PC-3 (cell line): ENCODE results near the gene TFEB. TPM values are rescaled to one million over a fixed set of nuclear protein-coding genes. Genes with fewer than 3 reads are reported as not detected.

Source experiments
- ATAC-seq: fragments of 200-7000 bp; cut with Tn5 transposase; 2 replicates; pipeline ENCODE4 v1.9.1; 2020; ENCODE audit warnings: mild to moderate bottlenecking, moderate library complexity
- BruUV-seq: library from RNA; stranded (reverse); fragments of 400-500 nt; replicated peaks from 2 replicates; lab custom pipeline; 2021; lab: Mats Ljungman, UMichigan
- CTCF ChIA-PET: fragments of 300-600 bp; sonication (Branson Sonifier 250); formaldehyde crosslinking; loops from one replicate; lab custom pipeline; 2022; ENCODE audit warnings: antibody characterized with exemption; lab: Charles Lee
- POLR2A ChIA-PET: fragments of 300-600 bp; sonication (Branson Sonifier 250); formaldehyde crosslinking; loops from one replicate; lab custom pipeline; 2022; ENCODE audit warnings: antibody characterized with exemption; ENCODE audit not compliant: unreplicated experiment; lab: Charles Lee
- DNase-seq: peaks from one replicate; pipeline ENCODE4 v3.0.0-alpha.2; 2015
- H2AFZ ChIP-seq: fragments of 300-600 bp; sonication (generic); 2 replicates; pipeline ENCODE4 v1.6.0; 2016; ENCODE audit warnings: antibody characterized with exemption, low read length
- H3F3A ChIP-seq: fragments of 300-600 bp; sonication (generic); one replicate; pipeline ENCODE4 v1.6.0; 2017; ENCODE audit warnings: antibody characterized with exemption, low read length, control low read depth, mild to moderate bottlenecking; ENCODE audit not compliant: unreplicated experiment
- H3K27ac ChIP-seq: fragments of 300-600 bp; sonication (generic); 2 replicates; pipeline ENCODE4 v1.5.1; 2016; ENCODE audit warnings: mild to moderate bottlenecking, low read length
- H3K27me3 ChIP-seq: fragments of 300-600 bp; sonication (generic); 2 replicates; pipeline ENCODE4 v1.6.1; 2016; ENCODE audit warnings: low read length, mixed read lengths
- H3K36me3 ChIP-seq: fragments of 300-600 bp; sonication (generic); 2 replicates; pipeline ENCODE4 v1.6.1; 2016; ENCODE audit warnings: low read depth, mixed run types, low read length, mixed read lengths
- H3K4me1 ChIP-seq: fragments of 300-600 bp; sonication (generic); 2 replicates; pipeline ENCODE4 v1.5.1; 2016; ENCODE audit warnings: low read length; ENCODE audit not compliant: insufficient read depth
- H3K4me2 ChIP-seq: fragments of 300-600 bp; sonication (generic); 2 replicates; pipeline ENCODE4 v1.6.0; 2016; ENCODE audit warnings: low read length
- H3K4me3 ChIP-seq: fragments of 300-600 bp; sonication (generic); 2 replicates; pipeline ENCODE4 v1.5.1; 2016; ENCODE audit warnings: mild to moderate bottlenecking, low read length, mixed read lengths
- H3K79me2 ChIP-seq: fragments of 300-600 bp; sonication (generic); 2 replicates; pipeline ENCODE4 v1.6.1; 2017; ENCODE audit warnings: low read length, mixed read lengths
- H3K9ac ChIP-seq: fragments of 300-600 bp; sonication (generic); 2 replicates; pipeline ENCODE4 v1.6.0; 2016; ENCODE audit warnings: mild to moderate bottlenecking, low read length
- H3K9me2 ChIP-seq: fragments of 300-600 bp; sonication (generic); replicated peaks from 2 replicates; pipeline ENCODE4 v1.6.1; 2016; ENCODE audit warnings: mixed run types, low read length, mixed read lengths
- H3K9me3 ChIP-seq: fragments of 300-600 bp; sonication (generic); 2 replicates; pipeline ENCODE4 v1.6.1; 2016; ENCODE audit warnings: low read length, mixed read lengths
- H4K20me1 ChIP-seq: fragments of 300-600 bp; sonication (generic); 2 replicates; pipeline ENCODE4 v1.6.1; 2016; ENCODE audit warnings: low read length, mixed read lengths
- EZH2 ChIP-seq: fragments of 300-600 bp; sonication (generic); IDR thresholded peaks from one replicate; pipeline ENCODE4 v1.6.1; 2017; ENCODE audit warnings: antibody characterized with exemption, mild to moderate bottlenecking, low read length; ENCODE audit not compliant: unreplicated experiment
- EZH2phosphoT487 ChIP-seq: fragments of 300-600 bp; sonication (generic); IDR thresholded peaks from 2 replicates; pipeline ENCODE4 v1.6.1; 2018; ENCODE audit warnings: mild to moderate bottlenecking, antibody characterized with exemption, low read length, borderline replicate concordance
- intact Hi-C: fragments of 100-400 bp; cut with micrococcal nuclease; formaldehyde crosslinking; loops from 2 replicates; pipeline ENCODE4 v1.9.0; 2023
- total RNA-seq: library from RNA; depleted of rRNA; stranded (reverse); fragments of >200 nt; gene quantifications from 2 replicates; pipeline ENCODE4 v1.2.3, GENCODE V29; 2014
- TF ChIP-seq, protein P1 (sequence below): fragments of 300-600 bp; sonication (generic); conservative IDR thresholded peaks from 2 replicates; pipeline ENCODE4 v1.5.1; 2017; ENCODE audit warnings: antibody characterized with exemption, low read depth, mild to moderate bottlenecking, low read length

The TFEB gene
- total RNA-seq, 1 experiment from 2014 or later: 4.2 TPM

DNA sequence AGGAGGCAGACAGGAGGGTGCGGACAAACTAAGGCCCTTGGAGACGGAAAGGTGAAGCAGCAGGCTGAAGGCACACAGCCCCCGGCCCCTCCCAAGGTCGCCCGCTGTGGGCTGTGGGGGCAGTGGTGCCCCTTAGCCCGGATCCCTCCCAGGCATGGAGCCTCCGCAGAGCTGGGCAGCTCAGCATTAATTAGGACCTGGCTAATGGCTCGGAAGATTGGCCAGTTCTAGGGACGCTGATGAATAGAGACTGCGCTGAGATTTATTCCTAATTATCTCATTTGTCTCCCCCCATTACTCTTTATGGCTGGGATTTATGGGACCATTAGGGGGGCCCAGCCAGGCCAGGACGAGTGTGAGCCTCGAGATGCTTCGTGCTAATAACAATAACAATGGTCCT, 76.8 kb downstream of the TFEB start:
- H3K27ac ChIP-seq: no peak overlapping the region
- H3K9ac ChIP-seq: no peak overlapping the region
- no peaks in the 10 kb centered on the region for H3K9me2 ChIP-seq
- H3K4me2 ChIP-seq: no peak overlapping the region
- no peaks in the 10 kb centered on the region for H3K36me3 ChIP-seq
- H3K4me3 ChIP-seq: no peak overlapping the region
- no peaks in the 10 kb centered on the region for H3K79me2 ChIP-seq
- H3F3A ChIP-seq: no peaks in the 10 kb centered on the region
- no peaks in the 10 kb centered on the region for H3K9me3 ChIP-seq
- H4K20me1 ChIP-seq: no peaks in the 10 kb centered on the region
- no peak overlapping the region for H2AFZ ChIP-seq
- POLR2A ChIA-PET: no interaction called here
- BruUV-seq: no TSS peak
- intact Hi-C loops: no loop called here
- TF ChIP-seq EZH2 (no peak), EZH2phosphoT487 (no peak)
- TF ChIP-seq, protein P1, sequence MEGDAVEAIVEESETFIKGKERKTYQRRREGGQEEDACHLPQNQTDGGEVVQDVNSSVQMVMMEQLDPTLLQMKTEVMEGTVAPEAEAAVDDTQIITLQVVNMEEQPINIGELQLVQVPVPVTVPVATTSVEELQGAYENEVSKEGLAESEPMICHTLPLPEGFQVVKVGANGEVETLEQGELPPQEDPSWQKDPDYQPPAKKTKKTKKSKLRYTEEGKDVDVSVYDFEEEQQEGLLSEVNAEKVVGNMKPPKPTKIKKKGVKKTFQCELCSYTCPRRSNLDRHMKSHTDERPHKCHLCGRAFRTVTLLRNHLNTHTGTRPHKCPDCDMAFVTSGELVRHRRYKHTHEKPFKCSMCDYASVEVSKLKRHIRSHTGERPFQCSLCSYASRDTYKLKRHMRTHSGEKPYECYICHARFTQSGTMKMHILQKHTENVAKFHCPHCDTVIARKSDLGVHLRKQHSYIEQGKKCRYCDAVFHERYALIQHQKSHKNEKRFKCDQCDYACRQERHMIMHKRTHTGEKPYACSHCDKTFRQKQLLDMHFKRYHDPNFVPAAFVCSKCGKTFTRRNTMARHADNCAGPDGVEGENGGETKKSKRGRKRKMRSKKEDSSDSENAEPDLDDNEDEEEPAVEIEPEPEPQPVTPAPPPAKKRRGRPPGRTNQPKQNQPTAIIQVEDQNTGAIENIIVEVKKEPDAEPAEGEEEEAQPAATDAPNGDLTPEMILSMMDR: no peak
- DNase-seq: no peak
- peaks cover 24% of the 10 kb centered on the region for H3K27me3 ChIP-seq
- CTCF ChIA-PET: no interaction called here
- ATAC-seq: no peak
- no peaks in the 10 kb centered on the region for H3K4me1 ChIP-seq

DNA sequence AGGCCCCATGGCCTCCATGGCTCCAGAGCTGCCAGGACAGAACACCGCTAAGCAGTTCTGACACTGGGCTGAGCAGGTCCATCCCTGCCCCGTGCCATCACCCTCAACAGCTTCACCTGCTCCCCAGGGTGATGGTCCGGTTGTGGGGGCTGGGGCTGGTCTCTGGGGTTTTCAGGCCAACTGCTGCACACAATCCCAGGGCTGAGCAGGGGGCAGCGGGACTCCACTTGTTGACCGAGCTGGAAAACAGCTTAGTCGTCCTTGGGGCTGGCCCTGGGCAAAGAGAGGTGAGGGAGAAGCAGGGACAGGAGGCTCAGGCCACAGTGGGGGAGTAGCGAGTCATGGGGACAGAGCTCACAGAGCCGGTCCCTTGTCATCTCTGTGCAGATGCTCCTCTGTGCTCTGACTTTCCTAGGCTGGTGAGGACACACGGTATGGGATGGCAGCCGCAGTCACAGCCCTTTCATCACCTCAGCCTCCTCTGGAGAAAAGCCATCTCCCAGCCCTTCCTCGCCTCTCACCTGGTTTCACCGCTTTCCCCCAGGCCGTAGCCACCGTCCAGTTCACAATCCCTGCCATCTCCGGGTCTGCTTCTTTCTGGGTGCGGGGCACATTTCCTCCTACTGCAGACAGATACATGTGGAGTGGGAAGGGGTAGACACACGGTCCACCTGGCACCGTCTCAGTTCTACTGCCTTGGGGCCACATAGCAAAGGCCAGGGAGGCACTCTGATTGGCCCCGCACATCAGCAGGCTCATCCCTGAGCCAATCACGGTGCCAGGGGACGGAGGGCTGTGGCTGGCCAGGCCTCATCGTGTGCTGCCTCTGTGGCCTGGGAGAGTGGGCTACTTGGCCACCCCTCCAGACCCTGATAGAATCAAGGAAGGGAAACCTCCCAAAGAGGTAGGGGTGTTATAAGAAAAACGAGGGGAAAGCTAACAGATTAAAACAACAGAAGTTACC, 78.0 kb downstream of the TFEB start:
- Histone ChIP-seq H3K9ac (no peak overlapping the region), H3K4me3 (no peak overlapping the region), H3K4me2 (no peak overlapping the region), H3K36me3 (no peaks in the 10 kb centered on the region), H3K79me2 (no peaks in the 10 kb centered on the region), H3K9me2 (no peaks in the 10 kb centered on the region), H3K27ac (no peak overlapping the region), H3K9me3 (no peaks in the 10 kb centered on the region), H3F3A (no peaks in the 10 kb centered on the region), H4K20me1 (no peaks in the 10 kb centered on the region), H3K27me3 (peaks cover 17% of the 10 kb centered on the region), H3K4me1 (no peaks in the 10 kb centered on the region), H2AFZ (no peak overlapping the region)
- POLR2A ChIA-PET: interaction anchor here (0.6 kb wide), 1 partner anchor 54 kb away, joined by 5 read pairs; no protein-coding TSS in a partner anchor
- CTCF ChIA-PET: no interaction called here
- no TSS peak for BruUV-seq
- intact Hi-C loops: no loop called here
- DNase-seq (no peak), ATAC-seq (no peak)
- TF ChIP-seq, protein P1: no peak
- TF ChIP-seq EZH2phosphoT487 (no peak), EZH2 (no peak)
